GM19324 (cell line): Measurements from ENCODE around the gene TMEM109.
A peak's percentile ranks its signal among the peaks of the same experiment; 100 is the strongest.
"Not testable (repeated sequence)": the region's sequence is repeated elsewhere in the genome, so short reads cannot be mapped to it uniquely, and the experiment has no call there.

ENCODE experiments used
- ATAC-seq: cut with Tn5 transposase; IDR thresholded peaks from one replicate; pipeline ENCODE4 v1.9.1; 2021; ENCODE audit warnings: mild to moderate bottlenecking, moderate library complexity; ENCODE audit not compliant: unreplicated experiment, low FRiP score

TMEM109 gene

DNA sequence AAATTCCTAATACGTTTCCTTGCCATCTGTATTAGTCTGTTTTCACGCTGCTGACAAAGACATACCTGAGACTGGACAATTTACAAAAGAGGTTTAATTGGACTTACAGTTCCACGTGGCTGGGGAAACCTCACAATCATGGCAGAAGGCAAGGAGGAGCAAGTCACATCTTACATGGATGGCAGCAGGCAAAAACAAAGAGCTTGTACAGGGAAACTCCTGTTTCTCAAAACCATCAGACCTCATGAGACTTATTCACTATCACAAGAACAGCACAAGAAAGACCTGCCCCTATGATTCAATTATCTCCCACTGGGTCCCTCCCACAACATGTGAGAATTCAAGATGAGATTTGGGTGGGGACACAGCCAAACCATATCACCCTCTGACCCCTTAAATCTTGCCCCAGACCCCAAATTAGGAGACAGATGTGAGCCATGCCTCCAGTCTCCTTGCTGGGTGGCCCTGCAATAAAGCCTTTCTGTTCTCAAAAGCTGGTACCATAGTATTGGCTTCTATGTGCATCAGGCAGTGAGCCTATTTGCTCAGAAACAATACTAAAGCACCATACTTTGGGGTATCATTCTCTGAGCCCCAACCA lies 4.2 kb upstream of the TMEM109 start:
- ATAC-seq = not testable (repeated sequence)

DNA sequence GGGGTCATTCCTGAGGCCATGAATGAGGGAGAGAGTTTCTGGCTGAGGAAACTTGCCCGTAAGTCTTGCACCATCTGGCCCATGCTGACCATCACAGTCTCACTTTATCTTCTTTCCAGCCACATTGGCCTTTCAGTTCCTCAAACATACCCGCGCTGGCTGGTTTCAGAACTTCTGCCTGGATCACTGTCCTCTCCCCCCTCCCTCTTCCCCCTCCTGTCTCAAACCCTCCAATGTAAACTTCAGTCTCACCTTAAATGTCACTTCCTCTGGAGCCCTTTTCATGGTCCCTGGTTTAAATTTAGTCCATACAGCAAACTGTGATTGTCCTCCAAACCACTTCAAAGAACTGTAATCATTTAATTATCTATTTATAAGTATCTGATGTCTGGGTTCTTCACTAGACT lies 3.7 kb upstream of the TMEM109 start:
- ATAC-seq = peak; percentile 35

DNA sequence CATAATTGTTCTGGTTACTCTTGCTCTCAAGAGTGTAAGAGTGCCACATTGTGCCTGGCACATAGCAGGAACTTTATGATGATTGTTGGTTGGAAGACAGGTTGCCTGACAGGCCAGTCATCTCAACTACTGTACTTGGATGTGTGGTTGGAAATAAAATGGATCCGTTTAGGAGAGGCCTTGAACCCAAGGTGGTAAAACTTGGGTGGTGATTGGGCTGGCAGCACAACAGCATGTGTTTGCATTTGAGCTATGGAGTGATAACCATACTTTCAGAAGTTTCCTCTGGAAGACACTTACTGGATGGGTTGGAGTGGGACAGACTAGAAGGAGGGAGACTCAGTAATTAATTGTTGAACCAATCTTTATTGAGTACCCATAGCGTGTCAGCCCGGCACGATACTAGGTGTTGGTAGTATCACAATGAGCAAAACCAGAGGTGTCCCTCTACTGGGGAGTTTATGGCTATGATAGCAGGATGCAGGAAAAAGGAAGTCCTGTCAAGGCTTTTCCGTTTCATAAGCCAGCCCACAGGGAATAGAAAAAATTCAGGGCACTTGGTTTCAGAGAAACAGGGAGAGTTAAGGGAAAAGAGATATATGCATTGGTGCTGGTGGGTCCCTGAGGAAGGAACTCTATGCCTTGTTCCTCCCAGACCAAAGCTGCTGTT lies 3.1 kb upstream of the TMEM109 start:
- ATAC-seq = no peak

DNA sequence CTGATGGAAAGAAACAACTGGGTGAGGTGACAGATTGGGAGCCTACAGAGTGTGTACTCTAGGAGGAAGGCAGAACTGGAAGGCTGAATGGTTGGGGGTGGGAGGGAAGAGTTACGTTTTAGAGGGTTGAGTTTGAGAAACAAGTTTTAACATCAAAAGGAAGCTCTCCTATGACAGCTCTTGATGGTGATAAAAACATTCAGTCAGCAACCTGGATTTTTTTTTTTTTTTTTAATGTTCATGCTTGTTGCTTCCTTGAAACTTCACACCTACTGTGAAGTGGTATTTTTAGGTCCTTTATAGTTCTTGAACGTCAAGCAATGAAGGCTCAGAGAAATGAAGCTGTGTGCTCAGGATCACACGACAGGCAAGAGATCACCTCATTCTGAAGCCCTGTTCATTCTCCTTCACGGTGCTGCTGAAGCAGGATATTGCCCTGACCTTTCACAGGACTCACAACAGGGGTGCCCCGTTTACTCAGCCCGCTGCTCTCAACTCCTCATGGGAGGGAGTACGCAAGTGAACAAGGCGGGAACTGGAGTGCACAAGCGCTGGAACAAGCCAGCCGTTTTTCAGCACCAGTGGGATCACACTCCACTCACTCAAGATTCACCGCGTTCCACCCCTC lies 1.6 kb upstream of the TMEM109 start:
- no peak for ATAC-seq

DNA sequence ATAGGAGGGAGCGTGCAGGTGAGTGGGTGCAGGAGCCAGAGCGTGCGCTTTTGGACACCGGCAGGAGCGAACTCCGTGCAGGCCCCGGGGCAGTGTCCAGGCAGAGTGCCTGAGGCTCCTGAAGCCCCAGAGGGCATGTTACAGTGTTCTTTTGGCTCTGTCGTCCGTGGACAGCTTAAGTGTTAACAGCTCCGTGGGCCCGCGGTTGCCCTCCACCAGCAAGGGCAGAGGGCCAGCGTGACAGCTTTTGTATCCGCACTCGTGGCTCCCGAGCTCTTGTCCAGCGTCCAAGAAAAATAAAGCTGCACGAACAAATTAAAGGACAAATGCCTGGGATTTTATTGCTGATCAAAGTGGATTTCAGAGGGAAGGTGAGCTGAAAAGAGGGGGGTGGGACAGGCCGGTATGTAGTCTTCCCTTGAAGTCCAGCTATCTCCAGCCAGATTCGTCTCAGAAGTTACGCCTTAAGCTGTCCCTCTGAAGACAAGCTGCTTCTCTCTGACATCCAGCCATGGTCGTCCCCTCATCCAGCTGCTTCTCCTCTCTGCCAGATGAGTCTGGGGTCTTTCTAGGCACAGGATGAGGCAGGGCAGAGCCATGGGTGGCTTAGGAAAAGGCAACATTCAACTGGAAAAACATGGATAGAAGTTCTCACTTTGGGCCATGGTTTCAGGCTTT lies 968 bp upstream of the TMEM109 start:
- no peak for ATAC-seq

DNA sequence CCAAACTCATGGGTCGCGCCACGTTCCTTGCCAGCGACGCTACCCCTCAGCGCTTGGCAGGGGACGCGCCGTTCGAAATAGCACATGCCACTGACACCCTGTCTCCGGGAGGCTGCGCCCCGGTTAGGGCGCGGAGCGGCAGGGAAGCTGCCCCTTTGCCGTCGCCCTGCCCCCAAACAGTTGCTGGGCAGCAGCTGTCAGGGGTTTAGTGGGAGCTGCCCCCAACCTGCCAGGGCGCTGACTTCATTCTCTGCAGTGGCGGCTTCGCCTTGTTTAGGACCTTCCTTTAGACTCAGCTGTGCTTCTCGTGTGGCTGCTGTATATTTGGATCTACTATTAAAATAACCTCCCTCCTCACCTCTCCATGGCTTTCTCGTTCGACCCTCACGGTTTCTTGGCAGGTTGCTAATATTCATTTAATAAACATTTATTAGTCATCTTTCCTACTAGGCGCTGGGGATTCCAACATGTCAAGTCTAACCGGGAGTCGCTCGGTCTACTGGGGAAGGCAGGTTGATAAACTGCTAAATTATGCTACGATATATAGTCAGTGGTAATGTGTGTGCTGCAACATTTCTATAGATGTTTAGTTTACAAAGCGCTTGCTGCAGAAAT lies 782 bp downstream of the TMEM109 start:
- ATAC-seq = no peak

DNA sequence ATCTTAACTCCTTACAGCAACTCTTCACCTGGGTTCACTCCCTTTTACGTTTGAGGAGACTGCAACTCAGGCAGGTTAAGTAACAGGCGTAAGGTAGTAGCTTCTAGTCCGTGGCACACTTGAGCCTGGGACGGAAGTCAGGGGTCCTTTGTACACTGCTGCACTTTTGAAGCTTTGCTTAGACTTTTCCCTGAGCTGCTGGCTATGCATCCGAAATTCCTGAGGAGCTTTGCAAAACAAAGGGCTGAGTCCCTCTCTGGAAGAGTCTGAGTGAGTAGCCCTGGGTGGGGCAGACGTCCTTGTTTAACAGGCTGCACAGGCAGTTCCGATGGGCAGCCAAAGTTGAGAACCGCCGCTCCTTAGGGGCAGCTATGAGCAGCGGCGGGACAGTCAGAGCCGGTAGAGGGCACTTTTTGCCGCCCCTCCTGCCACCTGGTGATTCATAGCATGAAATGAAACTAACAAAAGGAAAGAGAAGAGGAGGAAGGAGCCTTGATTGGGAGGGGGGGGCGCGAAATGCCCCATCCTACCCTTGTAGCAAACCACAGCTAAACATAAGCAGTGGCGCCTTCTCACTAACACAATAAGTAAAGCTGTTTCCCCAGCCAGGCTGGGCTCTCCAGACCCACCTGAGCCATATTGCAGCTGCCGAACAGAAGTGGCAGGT lies 1.4 kb downstream of the TMEM109 start:
- peak; percentile 41 for ATAC-seq

DNA sequence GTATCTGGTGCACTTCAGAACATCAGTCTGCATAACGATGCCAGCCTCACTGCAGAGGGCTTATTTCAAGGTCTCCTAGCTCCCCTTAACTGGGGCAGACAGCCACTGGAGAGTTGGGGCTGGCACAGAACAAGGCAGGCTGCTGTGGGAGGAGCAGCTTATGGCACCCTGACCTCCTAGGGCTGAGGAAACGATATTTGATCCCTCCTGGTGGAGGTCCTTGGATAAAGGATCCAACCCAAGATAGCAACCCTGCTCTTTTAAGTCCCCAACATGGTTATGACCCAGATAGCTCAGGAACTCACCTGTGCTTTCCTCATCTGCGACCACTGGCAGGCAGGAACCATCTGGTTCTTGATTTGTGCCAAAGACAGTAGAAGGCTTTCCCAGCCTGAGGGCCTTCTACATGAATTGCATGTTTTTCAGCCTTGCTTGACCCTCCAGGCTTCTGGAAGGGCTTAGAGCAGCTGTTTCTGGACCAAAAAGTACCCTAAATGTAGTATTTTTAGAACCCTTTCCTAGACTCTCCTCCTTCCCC lies 2.8 kb downstream of the TMEM109 start:
- no peak for ATAC-seq

DNA sequence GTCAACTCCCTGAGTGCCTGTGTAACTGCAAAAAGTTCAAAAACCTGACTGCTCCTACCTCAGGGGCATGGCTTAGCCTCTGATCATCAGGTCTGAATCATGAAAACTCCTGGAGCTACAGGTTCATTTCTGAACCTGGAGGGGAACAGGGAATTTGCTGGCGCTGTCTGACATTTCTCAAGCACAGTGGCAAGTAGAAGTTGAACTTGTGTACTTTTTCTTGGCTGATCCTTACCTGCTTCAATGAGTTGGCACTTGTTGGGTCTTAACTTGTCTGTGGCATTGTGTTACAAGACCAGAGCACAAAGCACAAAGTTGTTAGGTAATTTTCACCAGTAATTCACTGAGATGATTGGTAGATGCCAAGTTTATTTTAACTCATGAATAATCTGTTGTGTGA lies 3.3 kb downstream of the TMEM109 start:
- no peak for ATAC-seq

DNA sequence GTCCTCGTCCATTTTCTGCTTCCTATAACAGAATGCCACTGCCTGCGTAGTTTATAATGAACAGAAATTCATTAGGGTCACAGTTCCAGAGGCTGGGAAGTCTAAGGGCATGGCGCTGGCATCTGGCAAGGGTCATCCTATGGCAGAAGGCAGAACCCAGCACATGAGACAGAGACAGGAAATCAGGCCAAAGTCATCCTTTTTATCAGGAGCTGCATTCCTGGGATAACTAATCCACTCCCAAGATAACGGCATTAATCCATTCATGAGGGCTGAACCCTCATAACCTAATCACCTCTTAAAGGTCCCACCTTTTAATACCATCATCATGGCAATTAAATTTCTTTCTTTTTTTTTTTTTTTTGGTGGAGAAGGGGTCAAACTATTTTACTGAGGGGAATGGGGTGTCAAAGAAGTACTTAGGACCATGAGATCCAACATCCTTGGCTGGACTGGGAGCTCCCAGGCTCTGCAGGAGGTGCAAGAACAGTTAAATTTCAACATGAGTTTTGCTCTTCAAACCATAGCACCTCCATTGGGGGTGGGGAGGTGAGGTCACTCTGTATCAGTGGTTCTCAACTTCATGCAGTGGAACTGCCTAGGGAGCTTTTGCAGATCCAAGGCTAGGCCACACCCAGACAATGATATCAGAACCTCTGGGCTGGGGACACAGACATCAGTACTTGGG lies 4.4 kb downstream of the TMEM109 start:
- no peak for ATAC-seq

DNA sequence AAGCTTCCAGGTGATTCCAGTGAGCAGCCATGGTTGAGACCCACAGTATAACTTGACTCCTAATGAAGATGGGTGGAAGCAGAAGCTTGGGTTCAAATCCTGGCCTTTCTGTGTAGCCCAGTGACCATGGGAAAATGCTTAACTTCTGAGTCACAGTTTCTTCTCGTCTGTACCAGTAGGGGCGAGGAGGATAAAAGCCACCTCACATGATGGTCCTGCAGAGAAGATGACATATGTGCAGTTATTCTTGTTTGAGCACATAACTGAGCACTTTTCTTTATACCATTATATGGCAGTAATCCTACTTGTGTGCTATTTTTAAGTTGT lies 4.9 kb downstream of the TMEM109 start:
- ATAC-seq = no peak

DNA sequence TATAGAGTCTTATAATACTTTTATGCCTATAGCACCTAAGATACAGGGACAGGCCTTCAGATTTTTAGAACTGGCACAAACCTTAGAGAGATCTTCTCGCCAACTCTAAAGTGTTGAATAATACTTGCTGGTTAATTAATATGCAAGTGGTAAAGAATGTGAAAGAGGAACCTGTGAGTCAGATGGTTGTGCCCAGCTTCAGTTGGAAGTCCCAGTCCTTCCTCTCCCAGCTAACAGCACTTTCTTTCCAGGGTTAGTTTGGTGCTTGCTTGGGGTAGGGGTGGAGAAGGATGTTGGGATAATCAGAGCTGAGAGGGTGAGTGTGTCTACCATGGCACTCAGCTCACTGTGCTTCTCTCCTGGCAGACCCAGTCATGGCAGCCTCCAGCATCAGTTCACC lies 5.4 kb downstream of the TMEM109 start:
- ATAC-seq = no peak

DNA sequence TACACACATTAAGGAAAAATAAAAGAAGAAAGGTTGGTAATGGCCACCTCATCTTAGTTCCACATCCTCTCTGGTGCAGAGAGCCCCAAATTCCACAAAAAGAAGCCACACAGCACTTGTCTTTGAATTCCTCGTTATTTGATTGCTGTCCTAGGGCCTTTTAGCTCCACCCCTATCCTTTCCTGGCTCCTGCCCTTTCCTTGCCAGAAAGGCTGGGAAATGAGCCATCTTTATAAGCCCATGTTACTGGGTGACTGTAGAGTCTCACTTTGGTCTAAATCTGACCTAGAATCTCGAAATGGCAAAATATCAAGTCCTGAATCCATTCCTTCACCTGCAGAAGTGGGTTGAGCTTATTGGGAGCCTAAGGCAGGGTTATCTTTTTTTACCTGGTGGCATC lies 6.0 kb downstream of the TMEM109 start:
- ATAC-seq = no peak

DNA sequence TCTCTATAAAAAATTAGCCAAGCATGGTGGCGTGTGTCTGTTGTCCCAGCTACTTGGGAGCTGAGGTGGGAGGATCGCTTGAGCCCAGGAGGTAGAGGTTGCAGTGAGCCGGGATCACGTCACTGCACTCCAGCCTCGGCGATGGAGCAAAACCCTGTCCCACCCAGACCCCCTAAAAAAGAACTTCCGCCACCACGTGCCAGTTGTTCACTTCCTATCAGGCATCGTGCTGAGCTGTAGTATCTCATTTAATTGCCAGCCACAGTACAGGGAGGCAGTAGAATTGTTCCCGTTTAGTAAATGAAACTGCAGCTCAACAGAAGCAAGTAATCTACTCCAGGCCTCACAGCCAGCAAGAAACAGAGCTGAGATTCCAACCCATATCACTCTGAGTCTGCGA lies 7.3 kb downstream of the TMEM109 start:
- no peak for ATAC-seq

DNA sequence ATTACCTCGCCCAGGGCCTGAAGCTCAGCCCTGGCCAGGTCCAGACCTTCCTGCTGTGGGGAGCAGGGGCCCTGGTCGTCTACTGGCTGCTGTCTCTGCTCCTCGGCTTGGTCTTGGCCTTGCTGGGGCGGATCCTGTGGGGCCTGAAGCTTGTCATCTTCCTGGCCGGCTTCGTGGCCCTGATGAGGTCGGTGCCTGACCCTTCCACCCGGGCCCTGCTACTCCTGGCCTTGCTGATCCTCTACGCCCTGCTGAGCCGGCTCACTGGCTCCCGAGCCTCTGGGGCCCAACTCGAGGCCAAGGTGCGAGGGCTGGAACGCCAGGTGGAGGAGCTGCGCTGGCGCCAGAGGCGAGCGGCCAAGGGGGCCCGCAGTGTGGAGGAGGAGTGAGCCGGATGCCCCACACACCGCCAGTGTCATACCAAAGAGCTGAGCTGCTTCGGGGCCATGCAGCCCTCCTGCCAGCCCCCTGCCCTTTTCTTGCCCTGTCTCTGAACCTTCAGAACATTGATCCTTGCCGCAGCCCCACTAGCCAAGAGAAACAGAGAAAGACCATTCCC lies 7.9 kb downstream of the TMEM109 start:
- ATAC-seq = no peak

DNA sequence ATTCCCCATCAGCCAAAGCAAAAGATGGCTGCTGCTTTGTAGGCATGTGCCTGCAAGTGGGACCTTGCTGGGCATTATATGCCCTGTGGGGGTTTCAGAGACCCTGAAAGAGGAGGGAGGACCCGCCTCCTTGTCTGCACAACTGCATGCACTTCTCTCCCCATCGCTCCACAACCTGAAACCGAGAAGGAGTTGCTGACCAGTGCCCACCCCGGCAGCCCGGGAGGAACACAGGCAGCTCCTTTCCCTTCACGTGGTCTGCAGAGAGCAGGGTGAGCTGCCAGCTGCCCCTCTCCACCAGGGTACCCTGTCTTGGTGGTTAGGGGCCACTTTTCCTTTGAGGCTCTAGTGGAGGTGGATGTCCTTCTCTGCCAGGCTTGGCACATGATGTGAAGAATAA lies 8.9 kb downstream of the TMEM109 start:
- ATAC-seq = no peak

DNA sequence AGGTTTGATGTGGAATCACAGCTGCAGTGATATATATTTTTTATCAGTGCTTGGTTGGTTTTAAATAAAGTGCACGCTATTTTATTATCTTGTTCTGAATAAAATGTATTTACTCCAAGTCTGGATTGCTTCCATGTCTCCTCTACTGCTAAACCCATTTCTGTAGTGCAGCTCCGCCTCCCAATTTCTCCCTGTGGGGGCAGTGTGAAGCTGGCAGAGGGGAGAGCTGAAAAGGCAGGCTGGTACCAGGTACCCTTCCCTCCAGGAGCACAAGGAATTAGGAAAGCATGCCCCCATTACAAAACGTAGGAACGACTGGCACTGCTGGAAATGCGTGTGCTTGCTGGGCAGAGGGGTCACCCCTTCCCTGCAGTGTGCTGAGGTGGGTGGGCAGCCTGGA lies 9.4 kb downstream of the TMEM109 start:
- no peak for ATAC-seq

DNA sequence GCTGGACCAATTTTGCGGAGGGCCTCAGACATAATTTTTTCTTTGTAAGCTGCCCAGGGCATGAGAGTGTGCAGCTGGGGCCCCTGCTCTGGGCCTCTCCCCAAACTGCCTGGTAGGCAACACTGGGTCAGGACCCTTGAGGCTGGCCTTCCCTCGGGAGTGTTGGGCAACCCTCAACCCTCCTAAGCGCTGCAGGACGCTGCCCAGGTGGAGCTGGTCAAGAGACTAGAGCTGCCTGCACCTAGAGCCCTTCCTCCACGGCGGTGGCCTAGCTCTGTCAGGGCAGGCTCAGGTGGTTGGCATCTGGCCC lies 9.8 kb downstream of the TMEM109 start:
- no peak for ATAC-seq

DNA sequence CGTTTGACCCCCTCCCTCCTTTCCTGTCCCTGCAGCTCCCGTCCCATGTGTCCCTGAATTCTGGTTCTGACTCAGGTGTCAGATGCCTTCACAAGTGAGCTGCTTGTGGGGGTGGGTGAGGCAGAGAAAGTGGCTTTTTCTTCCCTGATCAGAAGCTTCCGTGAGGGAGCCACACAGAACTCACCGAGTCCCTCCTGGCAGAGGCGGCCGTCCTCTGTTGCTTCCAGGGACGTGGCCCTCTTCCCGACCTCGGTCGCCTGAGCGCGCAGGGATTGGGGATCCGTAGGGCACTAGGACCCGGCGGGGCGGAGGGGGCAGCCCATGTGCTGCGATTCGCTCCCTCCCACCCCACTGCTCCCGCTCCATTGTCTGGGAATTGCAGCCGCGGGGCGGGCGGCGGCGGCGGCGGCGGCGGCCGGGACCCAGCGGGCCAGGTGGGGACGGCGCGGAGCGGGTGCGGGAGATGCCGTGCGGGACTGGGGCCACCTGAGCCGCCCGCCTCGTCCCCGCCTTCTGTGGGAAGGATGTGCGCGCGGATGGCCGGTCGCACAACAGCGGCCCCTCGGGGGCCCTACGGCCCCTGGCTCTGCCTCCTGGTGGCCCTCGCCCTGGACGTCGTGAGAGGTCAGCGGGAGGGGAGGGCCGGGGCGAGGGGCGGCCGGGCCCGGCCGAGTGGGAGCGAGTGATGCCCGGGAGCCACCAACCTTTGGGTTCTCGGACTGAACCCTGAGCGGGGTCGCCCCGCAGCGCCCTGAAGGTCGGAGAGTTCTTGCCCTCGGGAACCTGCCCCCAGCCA lies 10.3 kb downstream of the TMEM109 start, which contains the start of gene TMEM132A:
TMEM132A (plus strand) TSS at position 351 of the 796 bp plus-strand sequence; CDS start at position 525, 174 bp downstream.
- ATAC-seq = no peak
